HCT116 (cell line): ENCODE data around the gene PRCC. TPM values are rescaled to one million over a fixed set of nuclear protein-coding genes. Genes with fewer than 3 reads are reported as not detected.
"Not testable (repeated sequence)": the region's sequence is repeated elsewhere in the genome, so short reads cannot be mapped to it uniquely, and the experiment has no call there.

Experiments used
- ATAC-seq: fragments of 200-7000 bp; cut with Tn5 transposase; 2 replicates; pipeline ENCODE4 v1.9.1; 2020; ENCODE audit warnings: mild to moderate bottlenecking, moderate library complexity
- BruUV-seq: library from RNA; stranded (reverse); fragments of 400-500 nt; replicated peaks from 2 replicates; lab custom pipeline; 2021; lab: Mats Ljungman, UMichigan
- CTCF ChIA-PET: fragments of 300-600 bp; sonication (Branson Sonifier 250); formaldehyde crosslinking; loops from one replicate; lab custom pipeline; 2021; ENCODE audit warnings: antibody characterized with exemption; lab: Charles Lee
- POLR2A ChIA-PET: fragments of 300-600, 350-600 bp; sonication (Branson Sonifier 250); formaldehyde crosslinking; loops from one replicate; lab custom pipeline; 2021; ENCODE audit warnings: antibody characterized with exemption; lab: Charles Lee
- RAD21 ChIA-PET, 2 experiments: fragments of 300-600 bp; sonication (Branson Sonifier 250); formaldehyde crosslinking; loops; one replicate each; lab custom pipeline; 2023; ENCODE audit warnings: low total read pairs in 2 of 2; ENCODE audit not compliant: uncharacterized antibody in 2 of 2, unreplicated experiment in 2 of 2, low non-redundant PET in 1 of 2; lab: Charles Lee
- DNase-seq: peaks from one replicate; pipeline ENCODE4 v3.0.0-alpha.2; 2010; ENCODE audit warnings: low read depth, low spot score
- H2AFZ ChIP-seq: fragments of 200-600 bp; shearing (Covaris generic), sonication (generic); 2 replicates; pipeline ENCODE4 v1.6.1; 2017; ENCODE audit warnings: low read depth, mixed run types, mixed read lengths, antibody characterized with exemption, low read length; ENCODE audit not compliant: poor library complexity, severe bottlenecking
- H3K27ac ChIP-seq: 2 replicates; pipeline ENCODE4 v1.5.1; 2012; ENCODE audit warnings: low read depth, low read length
- H3K27me3 ChIP-seq: fragments of 200-600 bp; sonication (generic); 2 replicates; pipeline ENCODE4 v1.6.1; 2016; ENCODE audit warnings: mixed run types, low read length, mixed read lengths; ENCODE audit not compliant: insufficient read depth
- H3K36me3 ChIP-seq, 2 experiments: fragments of 200-500 bp in 1 of 2; fragments of 200-600 bp in 1 of 2; sonication (Bioruptor generic) in 1 of 2; sonication (generic) in 1 of 2; 2 replicates each; pipeline versions ENCODE4 v1.5.1 to v1.6.1; 2014 to 2016; ENCODE audit warnings: low read length in 2 of 2, inconsistent platforms in 1 of 2, mixed read lengths in 1 of 2, mixed run types in 1 of 2; ENCODE audit not compliant: insufficient read depth in 2 of 2, control insufficient read depth in 1 of 2
- H3K4me1 ChIP-seq, 2 experiments: fragments of 200-600 bp in 1 of 2; sonication (generic) in 1 of 2; 2 replicates each; pipeline versions ENCODE4 v1.5.1 to v1.6.1; 2012 to 2017; ENCODE audit warnings: low read length in 2 of 2, inconsistent platforms in 1 of 2, mild to moderate bottlenecking in 1 of 2, mixed read lengths in 1 of 2, mixed run types in 1 of 2, moderate library complexity in 1 of 2; ENCODE audit not compliant: insufficient read depth in 2 of 2, control insufficient read depth in 1 of 2
- H3K4me2 ChIP-seq: fragments of 200-600 bp; sonication (generic); 2 replicates; pipeline ENCODE4 v1.6.1; 2017; ENCODE audit warnings: mixed run types, low read length, mixed read lengths
- H3K4me3 ChIP-seq, 2 experiments: fragments of 200-600 bp in 1 of 2; sonication (generic) in 1 of 2; replicated peaks in 1 of 2; 2 replicates each; pipeline ENCODE4 v1.5.1; 2011 to 2016; ENCODE audit warnings: low read length in 2 of 2, control low read depth in 1 of 2, low read depth in 1 of 2, mild to moderate bottlenecking in 1 of 2, mixed read lengths in 1 of 2, mixed run types in 1 of 2
- H3K79me2 ChIP-seq: fragments of 200-600 bp; sonication (generic); 2 replicates; pipeline ENCODE4 v1.6.1; 2017; ENCODE audit warnings: mild to moderate bottlenecking, mixed run types, low read length, moderate library complexity, mixed read lengths; ENCODE audit not compliant: insufficient read depth
- H3K9ac ChIP-seq: fragments of 200-600 bp; sonication (generic); 2 replicates; pipeline ENCODE4 v1.6.1; 2016; ENCODE audit warnings: low read length, mixed read lengths
- H3K9me2 ChIP-seq: fragments of 200-600 bp; sonication (generic), shearing (Covaris generic); 2 replicates; pipeline ENCODE4 v1.6.1; 2017; ENCODE audit warnings: mixed run types, mild to moderate bottlenecking, moderate library complexity; ENCODE audit not compliant: insufficient read depth
- H3K9me3 ChIP-seq, 2 experiments: fragments of 200-500 bp in 1 of 2; fragments of 200-600 bp in 1 of 2; sonication (Bioruptor generic) in 1 of 2; sonication (generic) in 1 of 2; 2 replicates each; pipeline ENCODE4 v1.6.1; 2014 to 2017; ENCODE audit warnings: low read length in 2 of 2, mixed read lengths in 2 of 2, inconsistent platforms in 1 of 2, low read depth in 1 of 2, mild to moderate bottlenecking in 1 of 2, mixed run types in 1 of 2, moderate library complexity in 1 of 2; ENCODE audit not compliant: control insufficient read depth in 1 of 2, insufficient read depth in 1 of 2
- H4K20me1 ChIP-seq: fragments of 200-600 bp; sonication (generic), shearing (Covaris generic); 2 replicates; pipeline ENCODE4 v1.6.1; 2017; ENCODE audit warnings: mixed run types, mild to moderate bottlenecking, moderate library complexity; ENCODE audit not compliant: insufficient read depth
- CBX3 ChIP-seq: IDR thresholded peaks from 2 replicates; pipeline ENCODE4 v1.6.1; 2012; ENCODE audit warnings: low read depth
- CTCF ChIP-seq, 3 experiments: fragments of 200-600 bp in 1 of 3; sonication (generic) in 1 of 3; IDR thresholded peaks in 2 of 3; conservative IDR thresholded peaks in 1 of 3; 2 replicates each; pipeline ENCODE4 v1.5.1; 2012 to 2017; ENCODE audit warnings: low read depth in 2 of 3, low read length in 2 of 3, antibody characterized with exemption in 1 of 3, borderline replicate concordance in 1 of 3, control low read depth in 1 of 3, mild to moderate bottlenecking in 1 of 3, mixed read lengths in 1 of 3, mixed run types in 1 of 3, moderate library complexity in 1 of 3; ENCODE audit not compliant: insufficient read depth in 1 of 3
- EGR1 ChIP-seq: IDR thresholded peaks from 2 replicates; pipeline ENCODE4 v1.6.1; 2012; ENCODE audit warnings: low read depth
- ELF1 ChIP-seq: IDR thresholded peaks from 2 replicates; pipeline ENCODE4 v1.6.1; 2012; ENCODE audit warnings: low read depth, borderline replicate concordance
- EZH2 ChIP-seq: fragments of 200-600 bp; sonication (generic); IDR thresholded peaks from 2 replicates; pipeline ENCODE4 v1.6.1; 2017; ENCODE audit warnings: antibody characterized with exemption, mixed run types
- FOSL1 ChIP-seq: IDR thresholded peaks from 2 replicates; pipeline ENCODE4 v1.6.1; 2012; ENCODE audit warnings: low read depth
- JUND ChIP-seq: IDR thresholded peaks from 2 replicates; pipeline ENCODE4 v1.6.1; 2012
- POLR2A ChIP-seq: IDR thresholded peaks from 2 replicates; pipeline ENCODE4 v1.7.0; 2011; ENCODE audit warnings: borderline replicate concordance; ENCODE audit not compliant: insufficient read depth, insufficient read length; ENCODE audit errors: extremely low read depth
- REST ChIP-seq: IDR thresholded peaks from 2 replicates; pipeline ENCODE4 v1.6.1; 2012; ENCODE audit warnings: low read depth
- SRF ChIP-seq: IDR thresholded peaks from 2 replicates; pipeline ENCODE4 v1.6.1; 2012; ENCODE audit warnings: low read depth
- intact Hi-C: fragments of 100-400 bp; cut with micrococcal nuclease; formaldehyde crosslinking; loops from 2 replicates; pipeline ENCODE4 v1.10.0; 2022
- total RNA-seq: library from RNA; stranded (reverse); gene quantifications from one replicate; pipeline ENCODE4 v1.2.1, GENCODE V29; 2021; ENCODE audit not compliant: unreplicated experiment

PRCC gene
- total RNA-seq, 1 experiment from 2014 or later: 78.1 TPM

GRCh38 chr1:156756355-156756754 lies 11.0 kb upstream of the PRCC start:
- Histone ChIP-seq H3K4me1 (peaks cover 3 to 18% of the 10 kb centered on the region in 2 experiments; a peak in 3 of 4 replicates), H3K9me3 (no peaks in the 10 kb centered on the region), H3K9me2 (no peaks in the 10 kb centered on the region), H3K9ac (no peak overlapping the region), H3K79me2 (peaks cover 22% of the 10 kb centered on the region), H3K4me3 (no peak overlapping the region), H3K4me2 (no peak overlapping the region), H3K36me3 (no peaks in the 10 kb centered on the region), H3K27ac (no peak overlapping the region), H2AFZ (no peak overlapping the region), H3K27me3 (no peaks in the 10 kb centered on the region), H4K20me1 (no peaks in the 10 kb centered on the region)
- DNase-seq (no peak), ATAC-seq (no peak)
- POLR2A ChIA-PET: no interaction called here
- no TSS peak for BruUV-seq
- RAD21 ChIA-PET: interaction anchor here in 1 of 2 experiments (0.6 kb wide), 1 partner anchor 9 kb away, joined by 8 read pairs; no protein-coding TSS in a partner anchor
- TF ChIP-seq SRF: no peak
- no peak for TF ChIP-seq POLR2A
- TF ChIP-seq JUND: no peak
- TF ChIP-seq CBX3: no peak
- TF ChIP-seq FOSL1: no peak
- TF ChIP-seq EGR1: no peak
- TF ChIP-seq REST: no peak
- TF ChIP-seq CTCF (IDR thresholded peaks at IDR 0.05 in 2 of 3, conservative IDR thresholded peaks at IDR 0.05 in 1 of 3; ENCODE audit: borderline replicate concordance in 1 of 3, insufficient read depth in 1 of 3, low read depth in 2 of 3, low read length in 2 of 3): no peak
- no peak for TF ChIP-seq ELF1
- TF ChIP-seq EZH2: no peak
- CTCF ChIA-PET: interaction anchor here (1.1 to 1.3 kb wide), 2 partner anchors 15 to 30 kb away, joined by 3 read pairs; partner anchors contain the start of gene MRPL24
- intact Hi-C loops: no loop called here

GRCh38 chr1:156757572-156758253 lies 9.6 kb upstream of the PRCC start:
- H3K9ac ChIP-seq, H2AFZ ChIP-seq, RAD21 ChIA-PET, POLR2A ChIA-PET, H3K4me3 ChIP-seq, H3K9me2 ChIP-seq, BruUV-seq, H3K4me2 ChIP-seq, H3K9me3 ChIP-seq, intact Hi-C loops, ATAC-seq, H3K36me3 ChIP-seq, H4K20me1 ChIP-seq, H3K27ac ChIP-seq, H3K27me3 ChIP-seq, DNase-seq: not testable (repeated sequence)
- Histone ChIP-seq H3K4me1 (peaks cover 3 to 13% of the 10 kb centered on the region in 2 experiments; a peak in 3 of 4 replicates), H3K79me2 (peaks cover 12% of the 10 kb centered on the region)
- CTCF ChIA-PET: interaction anchor here (1.5 kb wide), 1 partner anchor 69 kb away, joined by 5 read pairs; no protein-coding TSS in a partner anchor
